Frontal cortex (tissue), 4 donors: ENCODE data around the gene TOX3. TPM values are rescaled to one million over a fixed set of nuclear protein-coding genes. Genes with fewer than 3 reads are reported as not detected.

ENCODE experiments used
- DNase-seq, 2 donors: peaks; one replicate each; pipeline ENCODE4 v3.0.0; 2012; ENCODE audit warnings: low spot score in 2 of 2
- FAIRE-seq: peaks from 2 replicates; lab custom pipeline; 2012; peaks lifted over from hg19 to GRCh38; lab: Jason Lieb, UNC
- total RNA-seq: library from RNA; depleted of rRNA; stranded (reverse); fragments of >200 nt; gene quantifications from one replicate; pipeline ENCODE4 v1.2.3, GENCODE V29; 2014
- donor health status: control.
- donor health status: control.
- donor health status: control.

TOX3 gene
- total RNA-seq, 1 donor from 2014 or later = 18.8 TPM

DNA sequence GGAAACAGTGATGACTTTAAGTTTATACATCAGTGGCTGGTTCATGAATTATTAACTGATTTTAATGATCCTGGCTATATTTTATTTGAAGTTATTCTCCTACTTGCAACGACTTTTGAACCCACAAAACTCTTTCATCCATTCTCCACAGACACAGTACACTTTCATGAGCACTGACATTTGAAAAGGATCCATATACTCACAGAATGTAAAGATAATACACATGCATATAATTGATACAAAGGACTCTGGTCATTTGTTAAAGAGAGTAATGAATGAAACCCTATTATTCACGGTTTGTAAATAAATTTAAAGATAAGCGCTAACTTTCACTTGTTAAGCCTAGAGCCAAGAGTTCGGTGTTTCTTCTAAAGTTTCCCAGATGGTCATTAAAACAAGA lies 3.3 kb downstream of the TOX3 start:
- no peak for DNase-seq
- FAIRE-seq = no peak

DNA sequence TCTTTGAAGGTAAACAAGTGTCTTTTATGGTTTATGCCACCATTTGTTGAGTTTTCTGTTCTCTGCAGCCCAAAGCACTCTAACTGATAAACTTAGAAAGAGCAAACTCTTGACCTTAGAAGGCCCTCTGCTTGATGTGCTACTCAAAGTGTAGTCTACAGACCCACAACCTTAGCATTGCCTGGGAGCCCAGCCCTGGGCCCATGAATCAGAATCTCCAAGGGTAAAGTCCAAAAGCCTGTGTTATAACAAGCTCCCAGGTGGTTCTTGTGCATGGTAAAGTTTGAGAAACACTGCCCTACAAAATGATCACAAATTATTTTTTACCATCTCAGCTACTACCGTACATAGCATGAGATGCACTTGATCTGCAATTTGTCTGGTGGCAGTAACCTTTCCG lies 6.0 kb downstream of the TOX3 start:
- no peak for FAIRE-seq

DNA sequence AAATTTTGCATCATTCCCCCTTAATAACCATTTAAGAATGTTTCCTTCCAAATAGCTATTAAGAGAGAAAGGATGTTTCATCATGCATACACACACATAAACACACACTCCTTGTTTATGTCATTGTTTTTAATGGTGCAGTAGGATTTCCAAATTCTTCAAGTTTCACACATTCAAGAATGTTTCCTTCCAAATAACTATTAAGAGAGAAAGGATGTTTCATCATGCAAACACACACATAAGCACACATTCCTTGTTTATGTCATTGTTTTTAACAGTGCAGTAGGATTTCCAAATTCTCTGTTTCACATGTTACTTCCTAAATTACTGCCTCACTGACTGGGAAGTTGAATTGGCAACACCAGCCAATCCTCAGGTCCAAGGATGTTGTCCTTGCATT lies 7.8 kb downstream of the TOX3 start:
- DNase-seq (no peak), FAIRE-seq (no peak)

More for the DNA sequence above, 6.0 kb downstream of the TOX3 start:
- no peak for DNase-seq

DNA sequence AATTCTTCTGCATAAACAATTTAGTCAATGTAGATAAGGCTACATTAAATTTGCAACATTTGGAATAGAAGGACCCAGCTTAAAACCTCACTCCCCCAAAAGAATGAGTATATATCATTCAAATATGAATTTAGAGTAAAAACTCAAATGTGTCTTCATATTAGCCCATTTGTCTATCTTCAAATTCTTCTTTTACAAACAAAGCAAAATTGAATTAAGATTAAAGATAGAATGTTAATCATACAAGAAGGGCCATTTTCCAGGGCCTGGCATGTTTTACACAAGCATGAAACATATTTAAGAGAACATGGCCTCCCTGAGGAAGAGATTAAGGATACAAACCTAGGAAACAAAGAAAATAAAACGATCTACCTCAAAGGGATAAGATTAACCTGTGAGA lies 8.4 kb downstream of the TOX3 start:
- no peak for FAIRE-seq

DNA sequence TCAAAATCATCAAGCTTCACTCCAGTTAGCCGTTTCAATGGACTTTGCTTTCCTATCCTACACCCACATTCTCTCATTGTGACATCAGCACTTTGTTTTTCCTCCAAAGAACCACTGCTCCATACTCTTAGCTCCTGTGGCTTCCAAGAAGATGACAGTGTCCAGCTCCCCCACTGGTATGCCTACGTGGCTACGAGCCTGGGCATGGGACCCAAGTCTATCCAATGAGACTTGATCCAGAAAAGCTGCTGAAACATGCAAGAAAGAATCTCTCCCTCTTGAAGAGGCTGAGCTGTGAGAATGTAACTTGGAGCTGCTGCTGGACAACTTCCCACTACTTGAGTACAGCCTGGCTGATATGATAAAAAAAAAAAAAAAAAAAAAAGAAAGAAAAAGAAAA lies 9.4 kb downstream of the TOX3 start:
- DNase-seq = no peak
- FAIRE-seq = no peak

More for the DNA sequence above, 8.4 kb downstream of the TOX3 start:
- no peak for DNase-seq

DNA sequence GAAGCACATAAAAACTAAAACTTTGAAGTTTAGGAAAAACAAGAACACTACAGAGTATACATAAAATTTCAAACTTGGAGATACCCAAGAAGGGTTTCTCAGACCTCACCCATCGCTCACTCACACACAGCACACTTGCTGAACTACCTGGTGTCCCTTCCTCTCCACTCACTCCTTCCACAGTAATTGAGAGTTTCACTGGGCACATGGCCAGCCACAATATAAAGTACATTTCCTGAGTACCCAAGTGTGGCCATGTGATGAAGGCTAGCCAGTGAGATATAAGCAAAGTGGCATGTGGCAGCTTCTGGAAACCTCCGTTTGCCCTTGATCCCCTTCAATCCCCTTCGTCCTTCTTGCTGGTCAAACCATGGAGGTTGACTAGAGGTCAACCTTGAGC lies 11.9 kb downstream of the TOX3 start:
- no peak for FAIRE-seq
- no peak for DNase-seq

DNA sequence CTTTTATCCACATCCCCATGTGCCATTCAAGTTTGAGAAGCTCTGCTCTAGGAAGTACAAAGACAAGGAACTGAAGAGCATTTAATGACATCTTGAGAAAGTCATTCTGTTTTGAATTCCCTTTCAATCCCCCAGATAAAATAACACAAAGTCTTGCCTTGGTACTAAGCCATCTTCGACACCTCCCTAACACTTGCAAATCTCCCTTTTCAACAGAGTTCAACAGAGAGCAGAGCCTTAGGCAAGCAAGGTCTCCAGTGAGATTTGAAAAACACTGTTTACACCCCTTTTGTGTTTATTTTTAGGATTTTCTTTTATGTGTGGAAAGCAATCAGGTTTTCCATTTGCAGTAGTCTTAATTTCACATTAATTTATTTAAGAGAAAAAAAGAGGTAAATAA lies 13.6 kb downstream of the TOX3 start:
- FAIRE-seq (no peak), DNase-seq (no peak)

GRCh38 chr16:52532384-52532783 lies 14.6 kb downstream of the TOX3 start:
- FAIRE-seq = no peak
- no peak for DNase-seq

DNA sequence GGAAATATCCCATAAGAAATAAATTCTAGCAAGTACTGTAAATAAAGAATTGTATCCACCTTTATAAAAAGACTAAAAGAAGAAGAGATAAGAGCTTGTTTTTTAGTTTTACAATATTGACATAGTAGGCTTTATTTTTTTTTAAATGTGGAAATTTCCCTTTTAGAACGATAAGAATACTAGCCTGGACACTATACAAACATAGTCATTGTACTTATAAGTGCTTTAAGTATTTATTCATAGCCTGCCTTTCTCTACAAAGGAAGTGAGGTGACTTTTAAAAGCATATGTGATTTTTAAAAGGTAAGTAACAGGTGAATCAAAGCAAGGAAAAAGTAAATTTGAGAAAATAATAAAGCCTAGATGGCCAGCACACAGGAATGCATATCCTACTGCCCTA lies 17.7 kb downstream of the TOX3 start:
- FAIRE-seq (no peak), DNase-seq (no peak)

- DNase-seq (no peak), FAIRE-seq (no peak)
Measured at GRCh38 chr16:52528393-52529065, 18.4 kb downstream of the TOX3 start.

DNA sequence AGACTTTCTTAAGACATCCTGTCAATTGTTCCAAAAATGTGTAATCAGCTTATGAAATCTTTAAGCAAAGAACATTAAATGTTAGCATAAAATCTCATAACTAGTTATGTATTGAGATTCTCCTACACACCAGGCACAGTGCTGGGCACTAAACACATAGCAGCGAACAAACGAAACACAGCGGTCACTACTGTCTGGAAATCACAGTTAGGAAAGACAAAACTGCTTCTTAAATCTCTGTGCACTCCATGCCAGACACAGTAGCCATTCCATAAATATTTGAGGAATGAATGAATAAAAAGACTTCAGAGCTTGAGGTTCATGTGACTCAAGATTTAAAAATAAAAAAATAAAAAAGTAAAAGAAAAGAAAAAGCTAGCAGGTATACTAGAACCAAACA lies 20.1 kb downstream of the TOX3 start:
- DNase-seq (no peak), FAIRE-seq (no peak)

DNA sequence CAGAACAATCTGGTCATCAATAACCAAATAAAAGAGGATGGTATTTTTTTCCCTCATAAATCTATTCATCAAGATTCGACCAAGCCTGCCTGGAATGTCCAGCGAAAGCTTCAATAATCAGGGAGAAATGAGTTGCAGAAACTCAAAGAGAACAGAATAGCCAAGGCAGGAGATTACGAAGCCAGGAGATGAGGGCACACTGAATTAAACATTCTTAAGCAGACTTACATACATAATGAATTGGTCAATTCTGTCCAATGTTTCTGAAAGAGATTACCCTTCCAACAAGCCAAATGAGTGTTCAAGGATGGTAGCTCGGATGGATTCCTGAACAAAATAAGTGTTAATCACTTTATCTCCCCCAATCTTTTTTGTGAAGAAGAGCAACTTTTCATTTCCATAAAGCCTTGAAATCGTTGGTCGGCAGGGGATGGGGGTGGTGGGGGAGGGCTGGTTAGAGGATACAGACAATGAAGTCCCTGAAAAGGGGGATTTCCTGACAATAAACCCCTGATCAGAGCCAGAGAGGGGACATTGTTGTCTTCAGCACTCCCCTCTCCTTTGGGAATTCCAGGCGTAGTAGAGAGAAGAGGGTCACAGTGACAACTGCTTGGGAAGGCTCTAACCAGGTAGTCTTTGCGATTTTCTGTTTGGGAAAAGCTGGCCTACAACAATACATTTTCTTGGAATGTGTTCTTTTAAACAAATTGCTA lies 20.7 kb downstream of the TOX3 start:
- DNase-seq (no peak), FAIRE-seq (no peak)

- no peak for FAIRE-seq
- no peak for DNase-seq
Measured at GRCh38 chr16:52521570-52521969, 25.4 kb downstream of the TOX3 start.

GRCh38 chr16:52518884-52519283 lies 28.1 kb downstream of the TOX3 start:
- DNase-seq (no peak), FAIRE-seq (no peak)

DNA sequence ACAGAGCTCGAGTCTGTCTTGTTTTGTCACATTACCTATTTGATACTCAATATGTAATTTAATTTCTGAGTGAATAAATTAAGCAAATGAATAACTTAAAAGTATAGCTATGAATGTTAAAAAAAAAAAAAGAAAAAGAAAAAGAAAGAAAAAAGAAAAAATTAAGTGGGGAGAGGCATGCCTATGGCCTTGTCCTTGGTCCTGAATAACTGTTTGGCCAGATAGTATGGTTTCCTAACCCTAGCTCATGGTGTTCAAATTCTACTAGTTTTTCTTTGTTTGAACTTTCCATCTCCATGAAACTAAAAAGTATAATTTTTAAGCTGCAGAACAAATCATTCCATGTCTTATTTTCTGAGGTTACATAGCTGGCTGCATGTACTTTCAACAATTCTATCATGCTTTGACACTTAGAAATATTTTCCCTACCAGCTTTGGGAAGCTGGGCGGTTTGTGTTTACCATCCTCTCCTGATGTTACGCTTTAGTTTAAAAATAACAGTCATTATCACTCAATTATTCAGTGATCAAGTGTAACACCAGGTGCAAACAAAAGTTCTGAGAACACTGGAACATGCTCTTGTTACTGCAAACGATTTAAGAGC lies 31.8 kb downstream of the TOX3 start:
- no peak for FAIRE-seq

GRCh38 chr16:52512297-52512987 lies 34.5 kb downstream of the TOX3 start:
- DNase-seq (no peak), FAIRE-seq (no peak)

More for the DNA sequence above, 31.8 kb downstream of the TOX3 start:
- DNase-seq = no peak

GRCh38 chr16:52501746-52502145 lies 45.2 kb downstream of the TOX3 start:
- no peak for FAIRE-seq

DNA sequence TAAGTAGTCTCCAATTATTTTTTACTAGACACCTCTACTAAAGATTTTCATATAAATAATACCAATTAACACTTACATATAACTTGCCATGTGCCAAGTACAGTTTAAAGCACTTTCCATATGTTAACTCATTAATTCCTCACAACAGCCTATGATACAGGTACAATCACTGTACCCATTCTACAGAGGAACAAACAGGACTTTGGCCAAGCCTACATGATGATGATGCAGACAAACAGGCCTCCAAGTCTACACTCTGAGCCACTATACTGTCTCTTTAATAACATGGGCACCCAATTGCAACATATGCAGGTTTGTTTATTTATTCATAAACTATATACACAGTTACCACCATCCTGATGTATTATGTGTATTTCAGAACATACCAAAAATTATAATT lies 46.0 kb downstream of the TOX3 start:
- DNase-seq (no peak), FAIRE-seq (no peak)

More at GRCh38 chr16:52501746-52502145, 45.2 kb downstream of the TOX3 start:
- no peak for DNase-seq

DNA sequence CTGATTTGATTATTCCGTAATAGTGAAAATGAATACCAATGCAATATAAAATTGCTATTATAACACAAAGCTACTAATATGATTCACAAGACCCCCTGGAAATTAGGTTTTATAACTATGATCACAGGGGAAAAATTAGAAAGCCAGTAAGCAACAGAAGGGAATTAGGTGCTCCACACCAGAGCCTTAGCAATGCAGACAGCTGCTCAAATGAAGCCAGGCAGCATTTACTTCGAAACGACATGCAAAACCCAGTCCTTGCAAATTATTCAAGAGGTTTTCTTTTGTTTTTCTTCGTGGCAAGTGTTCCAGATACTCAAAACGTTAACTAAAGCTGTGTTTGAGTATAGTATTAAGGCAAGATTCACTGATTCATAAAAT lies 47.9 kb downstream of the TOX3 start:
- peak; percentile 31 for FAIRE-seq
- no peak for DNase-seq

- FAIRE-seq = no peak
- peak in 1 of 2 donors; percentile 3 for DNase-seq
Measured at GRCh38 chr16:52498328-52499059, 48.4 kb downstream of the TOX3 start.
